CD14-positive monocyte (primary cell): Measurements from ENCODE around the gene MTUS2. TPM values are rescaled to one million over a fixed set of nuclear protein-coding genes. Genes with fewer than 3 reads are reported as not detected.

Experiments used
- DNase-seq, 3 donors: peaks; one replicate each; pipeline ENCODE4 v3.0.0-alpha.2; 2011 to 2022
- H2AFZ ChIP-seq: 2 replicates; pipeline ENCODE4 v1.6.0; 2012; ENCODE audit warnings: mild to moderate bottlenecking, low read depth, low read length, inconsistent platforms; ENCODE audit not compliant: insufficient read depth, poor library complexity, severe bottlenecking
- H3K27ac ChIP-seq, 2 donors: 1 replicate in 1 of 2; 2 replicates in 1 of 2; pipeline ENCODE4 v1.5.1; 2012 to 2013; ENCODE audit warnings: low read length in 2 of 2, control low read depth in 1 of 2, inconsistent platforms in 1 of 2, low read depth in 1 of 2, mild to moderate bottlenecking in 1 of 2
- H3K27me3 ChIP-seq, 2 donors: one replicate each; pipeline versions ENCODE4 v1.6.0 to v1.6.1; 2011 to 2013; ENCODE audit warnings: low read length in 2 of 2; ENCODE audit not compliant: control insufficient read depth in 2 of 2, insufficient read depth in 2 of 2
- H3K36me3 ChIP-seq, 2 donors: replicated peaks in 1 of 2; 1 replicate in 1 of 2; 2 replicates in 1 of 2; pipeline versions ENCODE4 v1.5.1 to v1.6.1; 2012 to 2013; ENCODE audit warnings: low read length in 2 of 2, control low read depth in 1 of 2, inconsistent platforms in 1 of 2, mild to moderate bottlenecking in 1 of 2; ENCODE audit not compliant: insufficient read depth in 2 of 2, control insufficient read depth in 1 of 2
- H3K4me1 ChIP-seq, 2 donors: 1 replicate in 1 of 2; 2 replicates in 1 of 2; pipeline versions ENCODE4 v1.5.1 to v1.6.1; 2012 to 2013; ENCODE audit warnings: low read length in 2 of 2, control low read depth in 1 of 2, inconsistent platforms in 1 of 2, mild to moderate bottlenecking in 1 of 2, moderate library complexity in 1 of 2; ENCODE audit not compliant: insufficient read depth in 2 of 2, control insufficient read depth in 1 of 2
- H3K4me2 ChIP-seq: replicated peaks from 2 replicates; pipeline ENCODE3; 2012; ENCODE audit warnings: low read length, moderate library complexity, mild to moderate bottlenecking; ENCODE audit not compliant: poor library complexity, severe bottlenecking; ENCODE audit errors: extremely low read depth
- H3K4me3 ChIP-seq, 3 experiments: fragments of 200-600 bp in 1 of 3; sonication (generic) in 1 of 3; replicated peaks in 1 of 3; 1 replicate in 2 of 3; 2 replicates in 1 of 3; pipeline ENCODE4 v1.5.1; 2011 to 2013; ENCODE audit warnings: low read length in 3 of 3, mild to moderate bottlenecking in 3 of 3, control low read depth in 2 of 3, low read depth in 2 of 3, inconsistent platforms in 1 of 3, moderate library complexity in 1 of 3
- H3K79me2 ChIP-seq: 2 replicates; pipeline ENCODE4 v1.6.0; 2012; ENCODE audit warnings: mild to moderate bottlenecking, control low read depth, inconsistent platforms, low read length, moderate library complexity; ENCODE audit not compliant: insufficient read depth
- H3K9ac ChIP-seq: 2 replicates; pipeline ENCODE4 v1.6.0; 2017; ENCODE audit warnings: low read length, mild to moderate bottlenecking; ENCODE audit not compliant: insufficient read depth, poor library complexity, severe bottlenecking
- H3K9me3 ChIP-seq, 2 donors: replicated peaks in 1 of 2; 1 replicate in 1 of 2; 2 replicates in 1 of 2; pipeline versions ENCODE4 v1.5.1 to v1.6.1; 2012 to 2013; ENCODE audit warnings: low read length in 2 of 2, control low read depth in 1 of 2; ENCODE audit not compliant: control insufficient read depth in 1 of 2, insufficient read depth in 1 of 2
- H4K20me1 ChIP-seq: 2 replicates; pipeline ENCODE4 v1.6.0; 2012; ENCODE audit warnings: mild to moderate bottlenecking, low read length, control low read depth, moderate library complexity; ENCODE audit not compliant: insufficient read depth
- H3K27ac Mint-ChIP-seq, 7 donors: one replicate each; pipeline ENCODE4 v1.8.0; 2020; ENCODE audit warnings: mild to moderate bottlenecking in 7 of 7, mixed read lengths in 7 of 7, moderate library complexity in 6 of 7, inconsistent platforms in 2 of 7
- H3K27me3 Mint-ChIP-seq, 3 donors: one replicate each; pipeline ENCODE4 v1.8.0; 2021 to 2022; ENCODE audit warnings: low read depth in 3 of 3, mild to moderate bottlenecking in 3 of 3, mixed read lengths in 3 of 3, moderate library complexity in 3 of 3, inconsistent platforms in 1 of 3
- H3K36me3 Mint-ChIP-seq, 2 donors: one replicate each; pipeline ENCODE4 v1.8.0; 2020; ENCODE audit warnings: mixed read lengths in 2 of 2, inconsistent platforms in 1 of 2, mild to moderate bottlenecking in 1 of 2
- H3K4me1 Mint-ChIP-seq: one replicate; pipeline ENCODE4 v1.8.0; 2020; ENCODE audit warnings: mild to moderate bottlenecking, mixed read lengths
- H3K4me3 Mint-ChIP-seq, 2 donors: one replicate each; pipeline ENCODE4 v1.8.0; 2020; ENCODE audit warnings: mild to moderate bottlenecking in 2 of 2, mixed read lengths in 2 of 2, moderate library complexity in 1 of 2
- H3K9me3 Mint-ChIP-seq, 7 donors: one replicate each; pipeline ENCODE4 v1.8.0; 2020 to 2022; ENCODE audit warnings: mixed read lengths in 7 of 7, mild to moderate bottlenecking in 6 of 7, moderate library complexity in 6 of 7, inconsistent platforms in 2 of 7
- CTCF ChIP-seq: fragments of 200-600 bp; IDR thresholded peaks from one replicate; pipeline ENCODE4 v1.8.0; 2022; ENCODE audit warnings: antibody characterized with exemption, mild to moderate bottlenecking
- WGBS: methylation state at CpG from one replicate; pipeline ENCODE4 v1.1.5; 2013; ENCODE audit warnings: missing lambda C conversion rate; ENCODE audit not compliant: insufficient coverage; 5-methylcytosine and 5-hydroxymethylcytosine counted together
- intact Hi-C, 2 donors: fragments of 100-400 bp; cut with micrococcal nuclease; formaldehyde crosslinking; loops; one replicate each; pipeline versions ENCODE4 v1.15.0 to v1.15.1; 2023
- polyA plus RNA-seq, 3 donors: library from polyadenylated mRNA; depleted of rRNA in 1 of 3; unstranded in 2 of 3; stranded (reverse) in 1 of 3; fragments of 300-500 nt in 2 of 3; fragments of >200 nt in 1 of 3; fragmentation: Illumina TruSeq in 2 of 3; gene quantifications; 1 replicate in 2 of 3; 2 replicates in 1 of 3; pipeline ENCODE4 v1.2.3, GENCODE V29; 2012 to 2021

The MTUS2 gene
- polyA plus RNA-seq, 3 donors = 0.04 TPM; not detected in 2

GRCh38 chr13:29513002-29513980, 693.2 kb downstream of the MTUS2 start:
- Mint-ChIP-seq H3K27me3 (no peaks in the 10 kb centered on the region), H3K27ac (peak overlapping the region in 2 of 7 donors; percentile 2 to 44), H3K4me3 (no peak overlapping the region), H3K36me3 (peaks cover 59 to 70% of the 10 kb centered on the region in 2 donors), H3K4me1 (no peaks in the 10 kb centered on the region), H3K9me3 (peaks cover 0 to 3% (median 0%) of the 10 kb centered on the region in 7 donors)
- Histone ChIP-seq H3K36me3 (peaks cover 52 to 82% of the 10 kb centered on the region in 2 donors), H3K4me3 (no peak overlapping the region), H2AFZ (no peak overlapping the region), H4K20me1 (no peaks in the 10 kb centered on the region), H3K4me2 (no peak overlapping the region), H3K27ac (no peak overlapping the region), H3K9me3 (no peaks in the 10 kb centered on the region), H3K9ac (no peak overlapping the region), H3K27me3 (no peaks in the 10 kb centered on the region), H3K79me2 (no peaks in the 10 kb centered on the region), H3K4me1 (no peaks in the 10 kb centered on the region)
- WGBS = 90% methylated on average over 13 of the region's 24 CpGs
- DNase-seq = no peak
- intact Hi-C loops = loop anchor here in 1 of 2 donors (5.0 kb wide), 1 partner anchor 604 kb away; no protein-coding TSS in a partner anchor
- no peak for TF ChIP-seq CTCF

- peaks cover 0 to 3% (median 0%) of the 10 kb centered on the region in 7 donors for H3K9me3 Mint-ChIP-seq
- H3K4me1 Mint-ChIP-seq = no peaks in the 10 kb centered on the region
- Histone ChIP-seq H2AFZ (no peak overlapping the region), H3K9ac (no peak overlapping the region), H3K9me3 (no peaks in the 10 kb centered on the region), H3K4me3 (no peak overlapping the region), H3K27me3 (no peaks in the 10 kb centered on the region), H3K36me3 (peaks cover 61 to 90% of the 10 kb centered on the region in 2 donors), H3K4me2 (no peak overlapping the region), H3K27ac (no peak overlapping the region), H4K20me1 (no peaks in the 10 kb centered on the region), H3K79me2 (no peaks in the 10 kb centered on the region), H3K4me1 (no peaks in the 10 kb centered on the region)
- no peak for DNase-seq
- H3K27ac Mint-ChIP-seq = peak overlapping the region in 2 of 7 donors; percentile 10 to 73
- no peaks in the 10 kb centered on the region for H3K27me3 Mint-ChIP-seq
- TF ChIP-seq CTCF = no peak
- H3K36me3 Mint-ChIP-seq = peaks cover 63 to 72% of the 10 kb centered on the region in 2 donors
- 97% methylated on average over 28 of the region's 32 CpGs for WGBS
- H3K4me3 Mint-ChIP-seq = no peak overlapping the region
- intact Hi-C loops = loop anchor here in 1 of 2 donors (5.0 kb wide), 1 partner anchor 603 kb away; no protein-coding TSS in a partner anchor
Observed at GRCh38 chr13:29513981-29514719, 694.0 kb downstream of the MTUS2 start.
